Amniotic epithelial cell (primary cell): ENCODE results near the gene TOR1AIP1.
"Not testable (repeated sequence)": the region's sequence is repeated elsewhere in the genome, so short reads cannot be mapped to it uniquely, and the experiment has no call there.

Experiments
- DNase-seq: peaks from one replicate; pipeline ENCODE4 v3.0.0-alpha.2; 2010; ENCODE audit warnings: low read depth

The TOR1AIP1 gene, protein sequence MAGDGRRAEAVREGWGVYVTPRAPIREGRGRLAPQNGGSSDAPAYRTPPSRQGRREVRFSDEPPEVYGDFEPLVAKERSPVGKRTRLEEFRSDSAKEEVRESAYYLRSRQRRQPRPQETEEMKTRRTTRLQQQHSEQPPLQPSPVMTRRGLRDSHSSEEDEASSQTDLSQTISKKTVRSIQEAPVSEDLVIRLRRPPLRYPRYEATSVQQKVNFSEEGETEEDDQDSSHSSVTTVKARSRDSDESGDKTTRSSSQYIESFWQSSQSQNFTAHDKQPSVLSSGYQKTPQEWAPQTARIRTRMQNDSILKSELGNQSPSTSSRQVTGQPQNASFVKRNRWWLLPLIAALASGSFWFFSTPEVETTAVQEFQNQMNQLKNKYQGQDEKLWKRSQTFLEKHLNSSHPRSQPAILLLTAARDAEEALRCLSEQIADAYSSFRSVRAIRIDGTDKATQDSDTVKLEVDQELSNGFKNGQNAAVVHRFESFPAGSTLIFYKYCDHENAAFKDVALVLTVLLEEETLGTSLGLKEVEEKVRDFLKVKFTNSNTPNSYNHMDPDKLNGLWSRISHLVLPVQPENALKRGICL

DNA sequence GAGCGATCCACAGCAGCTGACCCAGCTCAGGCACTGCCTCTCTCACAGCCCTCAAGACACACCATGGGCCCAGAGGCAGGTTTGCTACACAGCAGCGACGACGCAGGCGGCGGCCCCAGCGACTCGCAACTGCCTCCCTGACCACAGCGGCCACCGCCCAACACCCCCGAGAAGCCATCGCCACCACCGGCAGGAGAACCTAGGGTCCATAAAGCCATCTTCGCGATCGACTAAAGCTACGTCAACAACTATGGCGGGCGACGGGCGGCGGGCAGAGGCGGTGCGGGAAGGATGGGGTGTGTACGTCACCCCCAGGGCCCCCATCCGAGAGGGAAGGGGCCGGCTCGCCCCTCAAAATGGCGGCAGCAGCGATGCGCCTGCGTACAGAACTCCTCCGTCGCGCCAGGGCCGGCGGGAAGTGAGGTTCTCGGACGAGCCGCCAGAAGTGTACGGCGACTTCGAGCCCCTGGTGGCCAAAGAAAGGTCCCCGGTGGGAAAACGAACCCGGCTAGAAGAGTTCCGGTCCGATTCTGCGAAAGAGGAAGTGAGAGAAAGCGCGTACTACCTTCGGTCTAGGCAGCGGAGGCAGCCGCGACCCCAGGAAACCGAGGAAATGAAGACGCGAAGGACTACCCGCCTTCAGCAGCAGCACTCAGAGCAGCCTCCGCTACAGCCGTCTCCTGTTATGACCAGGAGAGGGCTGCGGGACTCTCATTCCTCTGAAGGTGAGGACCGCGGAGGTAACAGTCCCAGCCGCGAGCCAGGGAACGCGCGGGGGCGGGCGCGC, at the start of gene TOR1AIP1:
TOR1AIP1 (plus strand) TSS at position 33 of the 787 bp plus-strand sequence; CDS start at position 251, 218 bp downstream.
- DNase-seq: peak; percentile 96

DNA sequence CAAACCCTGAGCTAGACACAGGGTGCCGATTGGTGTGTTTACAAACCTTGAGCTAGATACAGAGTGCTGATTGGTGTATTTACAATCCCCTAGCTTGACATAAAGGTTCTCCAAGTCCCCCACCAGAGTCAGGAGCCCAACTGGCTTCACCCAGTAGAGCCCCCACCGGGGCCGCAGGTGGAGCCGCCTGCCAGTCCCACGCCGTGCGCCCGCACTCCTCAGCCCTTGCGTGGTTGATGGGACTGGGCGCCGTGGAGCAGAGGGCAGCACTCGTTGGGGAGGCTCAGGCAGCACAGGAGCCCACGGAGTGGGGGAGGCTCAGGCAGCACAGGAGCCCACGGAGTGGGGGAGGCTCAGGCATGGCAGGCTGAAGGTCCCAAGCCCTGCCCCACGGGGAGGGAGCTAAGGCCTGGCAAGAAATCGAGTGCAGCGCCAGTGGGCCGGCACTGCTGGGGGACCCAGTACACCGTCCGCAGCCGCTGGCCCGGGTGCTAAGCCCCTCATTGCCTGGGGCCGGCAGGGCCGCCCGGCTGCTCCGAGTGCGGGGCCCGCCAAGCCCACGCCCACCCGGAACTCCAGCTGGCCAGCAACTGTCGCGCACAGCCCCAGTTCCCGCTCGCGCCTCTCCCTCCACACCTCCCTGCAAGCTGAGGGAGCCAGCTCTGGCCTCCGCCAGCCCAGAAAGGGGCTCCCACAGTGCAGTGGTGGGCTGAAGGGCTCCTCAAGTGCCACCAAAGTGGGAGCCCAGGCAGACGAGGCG, 45.2 kb upstream of the TOR1AIP1 start:
- DNase-seq: not testable (repeated sequence)

DNA sequence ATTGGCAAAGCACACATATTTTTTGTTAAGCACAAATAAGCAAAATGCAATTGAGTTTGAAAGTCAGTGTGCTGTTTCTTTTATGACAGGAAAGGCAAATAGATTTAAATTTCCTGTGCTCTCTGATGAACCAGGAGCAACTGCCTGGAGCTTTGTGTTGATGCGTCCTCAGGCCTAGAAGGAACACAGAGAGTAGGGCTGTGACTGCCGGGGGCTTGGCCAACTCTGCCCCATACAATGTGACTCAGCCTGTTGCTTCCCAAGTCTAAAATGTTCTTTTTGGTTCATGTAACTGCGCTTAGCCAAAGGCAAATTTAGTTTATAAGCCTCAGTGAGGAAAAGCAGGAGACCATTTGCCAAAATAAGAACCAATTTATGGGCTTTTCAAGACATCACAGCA, 42.0 kb upstream of the TOR1AIP1 start:
- no peak for DNase-seq

DNA sequence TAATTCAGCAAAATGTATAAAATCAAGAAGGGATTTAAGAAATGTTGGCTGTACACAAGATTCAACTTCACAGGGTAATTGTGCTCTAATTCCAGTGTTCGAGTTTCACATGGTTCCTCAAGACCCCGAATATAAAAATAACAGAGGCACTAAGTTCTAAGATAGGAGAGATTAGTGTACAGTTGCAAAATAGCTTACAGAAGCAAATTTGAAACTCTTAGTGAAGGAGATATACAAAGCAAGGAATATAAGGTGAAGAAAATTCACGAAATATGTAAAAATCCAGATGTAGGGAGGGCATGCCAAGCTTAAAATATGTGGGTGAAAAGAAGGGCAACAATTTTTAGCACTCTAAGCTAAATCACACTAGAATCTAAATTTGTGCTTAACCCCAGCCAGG, 33.9 kb upstream of the TOR1AIP1 start:
- DNase-seq: no peak

DNA sequence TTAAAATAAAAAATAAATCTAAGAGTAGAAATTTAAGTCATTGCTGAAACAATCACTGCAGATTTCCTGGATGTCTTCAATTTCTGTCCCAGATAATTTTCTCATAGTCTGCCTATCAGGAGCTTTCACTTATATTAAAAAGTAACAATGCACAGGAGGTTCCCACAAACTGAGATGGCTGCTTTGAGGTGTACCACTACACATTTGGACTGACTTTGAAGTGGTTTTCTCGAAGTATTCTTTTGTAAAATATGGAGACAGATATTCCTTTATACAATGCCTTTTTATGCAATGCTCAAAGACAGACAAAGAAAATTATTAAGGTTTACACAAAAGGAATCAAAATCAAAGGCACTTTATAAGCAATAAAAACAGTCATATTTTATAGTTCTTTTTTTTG, 29.0 kb upstream of the TOR1AIP1 start:
- no peak for DNase-seq

DNA sequence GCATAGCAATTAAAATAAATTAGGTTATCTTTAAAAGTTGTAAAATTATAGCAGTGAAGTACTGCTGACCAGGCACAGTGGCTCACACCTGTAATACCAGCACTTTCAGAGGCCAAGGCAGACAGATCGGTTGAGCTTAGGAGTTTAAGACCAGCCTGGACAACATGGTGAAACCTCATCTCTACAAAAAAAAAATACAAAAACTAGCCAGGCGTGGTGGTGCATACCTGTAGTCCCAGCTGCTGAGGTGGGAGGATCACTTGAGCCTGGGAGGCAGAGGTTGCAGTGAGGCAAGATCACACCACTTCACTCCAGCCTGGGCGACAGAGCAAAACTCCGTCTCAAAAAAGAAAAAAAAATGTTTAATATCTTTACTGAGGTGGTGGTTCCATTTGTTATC, 26.3 kb upstream of the TOR1AIP1 start:
- not testable (repeated sequence) for DNase-seq

DNA sequence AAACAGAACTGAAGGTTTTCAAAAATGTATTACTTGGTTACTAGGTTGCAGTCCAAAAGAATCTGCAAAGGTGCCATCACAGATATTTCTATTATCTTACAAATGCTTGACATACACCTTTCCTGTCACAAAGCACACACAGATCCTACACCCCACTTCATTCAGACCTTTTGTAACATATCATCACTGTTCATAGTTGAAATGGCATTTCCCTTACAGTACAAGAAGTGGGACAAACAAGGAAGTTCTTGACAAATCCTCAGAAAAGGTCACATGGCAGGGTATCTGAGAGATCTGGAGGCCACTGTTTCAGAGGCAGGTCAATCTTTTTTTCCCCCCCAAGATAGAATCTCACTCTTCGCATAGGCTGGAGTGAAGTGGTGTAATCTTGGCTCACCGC, 25.8 kb upstream of the TOR1AIP1 start:
- no peak for DNase-seq

DNA sequence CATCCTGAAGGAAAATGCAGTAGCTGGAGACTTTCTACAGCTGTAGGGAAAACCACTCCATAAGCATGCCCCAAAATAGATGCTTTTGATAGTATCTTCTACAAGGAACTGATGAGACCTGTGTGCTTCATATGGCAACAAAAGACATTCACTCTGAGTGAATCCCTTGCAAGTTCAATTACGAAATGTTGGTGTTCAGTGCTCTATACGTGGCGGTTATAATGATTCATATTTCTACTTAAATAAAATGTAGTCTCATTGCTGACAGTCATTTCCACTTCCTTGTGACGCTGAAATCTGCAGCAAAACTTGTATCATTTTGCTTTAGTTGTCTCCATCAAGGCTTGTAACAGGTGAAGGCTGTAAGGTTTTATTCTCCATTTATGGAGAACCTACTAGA, 25.1 kb upstream of the TOR1AIP1 start:
- no peak for DNase-seq

DNA sequence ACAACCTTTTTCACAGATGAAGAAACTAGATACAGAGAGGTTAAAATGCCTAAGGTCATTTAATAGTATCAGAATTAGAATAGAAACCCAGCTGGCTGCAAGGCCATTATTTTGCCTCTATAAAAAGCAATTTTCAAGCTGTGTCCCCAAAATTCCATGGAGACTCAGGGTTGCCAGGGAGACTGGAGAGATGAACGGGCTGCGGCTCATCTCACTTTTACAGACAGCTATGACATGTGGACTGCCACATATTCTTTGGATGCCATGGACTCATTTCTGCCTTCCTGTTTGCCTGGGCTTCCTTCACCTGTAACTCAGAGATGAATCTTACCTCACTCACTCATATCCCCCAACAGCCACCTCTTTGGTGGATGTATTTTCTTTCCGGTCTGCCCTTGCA, 21.4 kb upstream of the TOR1AIP1 start:
- DNase-seq: no peak

DNA sequence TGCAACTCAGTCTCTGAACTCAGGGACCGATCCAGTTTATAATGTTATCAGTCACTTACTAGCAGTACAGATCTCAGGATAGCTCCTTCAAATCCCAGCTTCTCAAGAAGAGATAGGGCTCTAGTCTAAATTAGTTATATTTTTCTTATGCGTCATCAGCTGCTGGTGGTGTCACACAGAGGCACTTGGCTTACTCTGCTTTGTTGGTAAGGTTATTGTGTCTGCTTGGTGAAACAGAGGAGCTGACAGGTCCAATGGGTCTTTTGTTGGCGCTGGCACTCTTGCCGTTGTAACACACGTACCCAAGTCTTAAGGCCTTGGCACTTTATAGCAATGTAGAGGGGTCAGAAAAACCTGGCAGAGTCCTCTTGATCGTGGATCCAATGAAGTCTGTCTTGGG, 16.7 kb upstream of the TOR1AIP1 start:
- no peak for DNase-seq

DNA sequence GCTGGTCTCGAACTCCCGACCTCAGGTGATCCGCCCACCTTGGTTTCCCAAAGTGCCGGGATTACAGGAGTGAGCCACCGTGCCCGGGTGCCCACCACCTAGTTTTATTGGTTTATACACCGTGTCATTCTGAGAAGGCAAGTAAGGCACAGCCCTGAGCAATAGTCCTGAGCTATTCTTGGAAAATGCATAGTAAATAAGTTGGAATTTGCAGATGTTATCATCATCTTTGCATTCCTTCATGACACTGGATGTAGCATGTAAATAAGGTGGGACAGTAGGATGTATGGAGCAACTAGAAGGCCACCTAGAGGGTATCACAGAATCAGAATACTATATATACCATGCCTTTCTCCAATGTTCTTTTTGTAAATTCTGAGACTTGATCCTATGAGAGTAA, 15.5 kb upstream of the TOR1AIP1 start:
- no peak for DNase-seq

DNA sequence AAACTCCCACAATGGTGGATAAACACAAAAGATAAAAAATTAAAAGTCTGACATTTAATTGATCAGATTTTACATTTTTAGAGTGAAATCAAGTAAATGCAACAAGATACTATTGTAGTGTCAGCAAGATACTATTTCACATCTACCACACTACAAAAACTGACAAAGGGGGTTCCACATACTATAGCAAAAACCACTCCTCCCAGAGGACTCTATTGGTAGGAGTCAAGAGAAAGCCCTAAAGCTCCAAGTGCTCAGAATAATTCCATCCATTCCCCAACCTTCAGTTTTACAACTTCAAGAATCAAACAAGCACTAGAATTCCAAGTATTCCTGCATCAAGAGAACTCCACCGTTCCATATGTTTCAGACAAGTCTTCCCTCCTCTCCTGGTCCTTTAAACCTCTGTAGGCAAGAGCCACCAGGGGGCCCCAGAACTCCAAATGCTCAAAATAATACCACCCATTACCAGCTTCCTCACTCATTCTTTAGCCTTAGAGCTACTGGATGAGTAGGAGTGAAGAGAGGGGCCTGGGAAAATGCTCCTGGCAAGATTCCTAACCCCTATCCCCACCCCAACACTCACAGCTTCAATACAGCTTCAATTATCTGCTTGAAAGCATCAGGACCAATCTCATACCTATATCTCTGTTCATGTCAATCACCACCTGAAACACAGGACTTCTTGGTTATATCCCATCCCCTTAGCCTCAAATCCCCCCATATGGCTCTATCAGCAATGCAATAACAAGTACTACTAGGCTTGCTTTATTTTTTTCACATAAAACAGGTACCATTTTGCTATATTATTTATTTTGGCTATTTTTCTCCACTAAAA, 14.4 kb upstream of the TOR1AIP1 start:
- peak; percentile 50 for DNase-seq

DNA sequence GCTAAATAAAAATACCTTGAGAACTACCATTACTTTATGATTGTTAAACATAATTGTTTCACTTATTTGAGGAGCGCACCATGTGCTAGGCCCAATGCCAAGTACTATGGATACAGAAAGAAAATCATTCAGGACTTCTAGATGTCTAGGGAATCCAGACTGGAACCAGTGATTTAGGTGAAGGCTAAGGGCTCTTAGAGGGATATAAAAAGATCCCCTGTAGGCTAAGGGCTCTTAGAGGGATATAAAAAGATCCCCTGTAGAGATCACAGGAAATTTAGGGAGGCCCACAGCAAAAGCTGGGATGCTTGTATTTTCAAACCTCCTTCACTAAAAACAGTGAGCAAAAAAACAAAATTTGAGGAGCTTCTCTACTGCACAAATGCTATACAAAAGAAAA, 11.2 kb upstream of the TOR1AIP1 start:
- DNase-seq: no peak

DNA sequence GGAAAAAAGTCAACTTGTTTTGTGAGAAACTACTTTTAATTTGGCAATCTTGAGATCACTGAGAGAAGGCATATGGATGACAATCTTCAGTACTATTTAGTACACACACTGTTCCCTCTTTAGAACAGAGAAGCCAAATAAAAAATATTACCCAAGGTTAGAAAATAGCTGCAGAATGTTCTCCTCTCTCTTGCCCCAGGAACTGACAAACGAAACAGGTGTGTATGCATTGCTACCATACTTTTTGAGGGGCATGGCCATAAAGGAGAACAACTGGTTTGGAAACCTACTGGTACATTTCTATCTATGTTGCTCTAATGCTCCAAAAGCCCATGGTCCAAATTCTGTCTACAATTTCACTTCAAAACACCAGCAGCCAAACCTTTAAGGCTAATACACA, 10.1 kb upstream of the TOR1AIP1 start:
- DNase-seq: no peak

DNA sequence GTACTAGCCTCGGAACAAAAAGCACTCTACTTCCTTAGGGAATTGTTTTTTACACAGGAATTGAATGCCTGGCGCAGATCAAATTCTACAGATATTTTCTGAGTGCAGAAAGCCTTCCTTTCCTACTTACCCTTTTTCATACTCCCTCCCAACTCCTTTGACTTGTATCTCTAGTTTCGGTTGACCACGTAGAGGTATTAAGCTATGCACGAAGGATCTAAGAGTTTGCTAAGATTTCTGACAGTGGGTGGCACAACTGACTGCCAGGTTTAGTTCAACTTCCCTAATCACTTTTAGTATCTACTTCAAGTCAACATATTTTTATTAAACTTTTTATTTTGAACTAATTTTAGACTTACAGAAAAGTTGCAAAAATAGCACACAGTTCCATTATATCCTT, 9.5 kb upstream of the TOR1AIP1 start:
- no peak for DNase-seq

DNA sequence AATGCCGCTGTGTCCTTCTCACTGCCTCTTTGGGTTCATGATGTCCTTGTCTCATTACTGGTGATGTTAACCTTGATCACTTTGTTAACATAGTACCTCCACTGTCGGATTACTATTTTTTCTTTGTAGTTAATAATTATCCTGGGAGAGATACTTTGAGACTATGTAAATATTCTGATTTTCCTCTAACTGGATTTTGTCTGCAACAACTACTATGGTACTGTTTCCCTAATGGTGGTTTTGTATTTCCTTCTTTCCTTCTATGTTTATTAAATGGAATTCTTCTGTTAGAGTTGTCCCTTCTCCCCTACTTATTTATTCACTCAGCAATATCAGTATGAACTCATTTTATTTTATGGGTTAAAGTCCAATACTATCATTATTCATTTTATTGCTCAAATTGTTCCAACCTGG, 8.6 kb upstream of the TOR1AIP1 start:
- DNase-seq: no peak

DNA sequence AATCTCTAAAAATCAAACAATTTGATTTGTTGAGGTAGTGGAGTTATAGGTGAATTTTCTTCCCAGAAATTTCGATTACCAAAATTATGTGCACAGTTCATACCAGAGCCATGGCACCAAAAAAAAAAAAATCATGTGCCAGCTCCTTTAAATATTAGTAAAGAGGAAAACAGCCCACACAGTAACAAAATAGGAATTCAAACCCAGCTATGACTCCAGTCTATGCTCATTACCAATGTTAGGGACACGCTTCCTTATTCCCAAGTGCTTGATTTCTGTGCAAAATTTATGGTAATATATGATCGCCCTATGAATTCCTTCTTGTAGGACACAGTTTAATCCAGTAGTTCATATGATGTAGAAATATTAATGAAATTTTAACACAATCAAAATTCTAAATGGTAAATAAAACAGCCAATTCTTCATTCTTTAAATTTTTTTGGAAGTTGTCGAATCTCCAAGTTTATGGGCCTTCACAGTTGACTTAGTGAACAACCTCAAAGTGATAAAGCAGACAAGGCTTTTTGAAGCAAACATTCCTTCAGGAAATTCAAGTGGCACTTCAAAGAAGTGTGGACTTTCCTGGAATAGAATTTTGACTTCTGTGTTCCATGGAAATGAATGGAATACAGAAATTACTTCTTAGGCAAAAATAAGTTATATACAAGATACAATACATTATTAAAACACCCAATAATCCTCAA, 6.3 kb upstream of the TOR1AIP1 start:
- no peak for DNase-seq

DNA sequence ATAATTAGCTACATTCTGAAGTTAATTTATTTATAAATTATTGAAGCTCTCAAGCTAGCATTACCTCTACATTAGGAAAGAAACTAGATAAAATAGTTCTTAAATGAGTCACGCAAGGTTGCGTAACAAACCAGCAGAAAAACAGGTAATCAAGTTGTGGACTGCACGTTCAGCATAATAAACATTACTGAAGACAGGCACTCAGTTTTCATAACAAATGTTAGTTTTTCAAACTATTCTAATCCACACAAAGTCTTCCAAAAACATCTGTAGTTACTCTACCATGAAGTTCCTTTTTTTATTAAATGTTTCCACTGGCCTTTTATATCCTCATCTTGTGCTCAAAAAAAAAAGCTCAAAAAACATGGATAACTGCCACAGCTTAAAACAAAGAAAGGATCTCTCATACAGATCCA, 5.8 kb upstream of the TOR1AIP1 start:
- peak; percentile 78 for DNase-seq

DNA sequence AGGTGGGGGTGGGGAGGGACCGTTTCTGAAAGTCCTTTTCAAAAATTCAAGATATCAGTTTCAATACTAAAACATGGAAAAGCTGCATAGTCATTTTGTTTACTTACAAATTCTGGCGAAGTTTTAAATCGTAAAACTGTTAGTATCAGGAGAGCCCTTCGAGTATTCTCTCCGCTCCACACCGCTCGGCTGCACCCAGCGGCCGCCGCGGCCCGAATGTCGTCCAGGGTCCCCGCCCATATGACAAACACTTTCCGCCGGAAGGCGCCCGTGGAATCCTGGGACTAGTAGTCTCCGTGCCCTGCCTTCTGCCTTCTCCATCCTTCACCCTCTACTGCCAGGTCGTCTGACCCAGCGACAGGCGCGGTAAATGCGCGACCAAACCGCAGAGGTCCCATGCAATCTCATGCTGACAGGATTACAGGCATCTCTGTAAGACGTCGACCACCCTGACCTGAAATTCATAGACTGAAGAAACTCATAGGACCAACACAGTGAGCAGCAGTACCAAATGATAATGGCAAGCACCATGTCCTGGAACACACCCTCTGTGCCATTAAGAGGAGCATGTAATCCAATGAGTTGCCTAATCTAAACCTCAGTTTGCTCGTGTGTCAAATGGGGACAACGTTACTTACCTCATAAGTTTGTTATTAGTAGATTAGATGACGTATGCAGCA, 4.4 kb upstream of the TOR1AIP1 start, which contains the start of gene TOR1AIP2:
TOR1AIP2 (minus strand) TSS at position 218 of the 680 bp plus-strand sequence. CDS start 25,138 bp downstream, outside the sequence.
- DNase-seq: peak; percentile 78

DNA sequence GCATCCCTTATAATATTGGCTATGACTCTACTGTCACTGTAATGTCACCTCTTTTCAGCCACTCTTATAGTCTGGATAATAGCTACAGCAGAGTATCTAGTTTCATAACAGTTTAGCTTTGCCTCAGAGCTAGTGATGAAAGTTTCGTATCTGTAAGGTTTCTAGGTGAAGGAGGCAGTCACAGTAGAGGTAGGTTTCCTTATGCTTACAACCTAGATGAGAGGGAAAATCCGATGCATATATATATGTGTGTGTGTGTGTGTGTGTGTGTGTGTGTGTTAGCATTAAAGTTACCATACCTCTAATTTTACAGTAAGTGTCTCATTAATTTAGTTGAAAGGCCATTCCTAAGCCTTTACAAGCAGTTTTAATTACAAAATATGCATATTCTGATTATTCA, 2.3 kb upstream of the TOR1AIP1 start:
- no peak for DNase-seq
